ENCODE data around the gene MRPL18. TPM values are rescaled to one million over a fixed set of nuclear protein-coding genes. Genes with fewer than 3 reads are reported as not detected.

Gene MRPL18
- total RNA-seq, 2 donors from 2014 or later: 35.0 to 84.0 TPM

DNA sequence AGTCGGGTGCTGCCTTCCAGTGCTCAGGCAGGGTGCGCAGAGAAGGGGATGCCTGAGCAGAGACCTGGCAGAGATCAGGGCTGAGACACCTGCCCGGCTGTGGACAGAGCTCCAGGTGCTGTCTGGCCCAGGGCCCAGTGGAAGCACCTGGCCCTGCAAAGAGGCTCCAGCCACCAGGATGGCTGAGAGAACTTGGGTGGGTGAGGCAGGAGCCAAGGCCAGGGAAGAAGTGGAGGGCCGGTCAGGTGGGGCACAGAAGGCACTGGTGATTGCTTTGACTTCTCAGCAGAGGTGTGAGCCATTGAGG lies 41.1 kb downstream of the MRPL18 start:
- peak; percentile 28 to 73 (median 51) for DNase-seq
- no peaks in the 10 kb centered on the region for H3K27me3 ChIP-seq
- H3K4me1 ChIP-seq: peaks cover 12% of the 10 kb centered on the region
- TF ChIP-seq POLR2A (IDR thresholded peaks at IDR 0.05): no peak
- TF ChIP-seq, protein P1, sequence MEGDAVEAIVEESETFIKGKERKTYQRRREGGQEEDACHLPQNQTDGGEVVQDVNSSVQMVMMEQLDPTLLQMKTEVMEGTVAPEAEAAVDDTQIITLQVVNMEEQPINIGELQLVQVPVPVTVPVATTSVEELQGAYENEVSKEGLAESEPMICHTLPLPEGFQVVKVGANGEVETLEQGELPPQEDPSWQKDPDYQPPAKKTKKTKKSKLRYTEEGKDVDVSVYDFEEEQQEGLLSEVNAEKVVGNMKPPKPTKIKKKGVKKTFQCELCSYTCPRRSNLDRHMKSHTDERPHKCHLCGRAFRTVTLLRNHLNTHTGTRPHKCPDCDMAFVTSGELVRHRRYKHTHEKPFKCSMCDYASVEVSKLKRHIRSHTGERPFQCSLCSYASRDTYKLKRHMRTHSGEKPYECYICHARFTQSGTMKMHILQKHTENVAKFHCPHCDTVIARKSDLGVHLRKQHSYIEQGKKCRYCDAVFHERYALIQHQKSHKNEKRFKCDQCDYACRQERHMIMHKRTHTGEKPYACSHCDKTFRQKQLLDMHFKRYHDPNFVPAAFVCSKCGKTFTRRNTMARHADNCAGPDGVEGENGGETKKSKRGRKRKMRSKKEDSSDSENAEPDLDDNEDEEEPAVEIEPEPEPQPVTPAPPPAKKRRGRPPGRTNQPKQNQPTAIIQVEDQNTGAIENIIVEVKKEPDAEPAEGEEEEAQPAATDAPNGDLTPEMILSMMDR (IDR thresholded peaks at IDR 0.05): no peak
- 29 to 53% methylated on average over 3 to 4 of the region's 4 CpGs for WGBS, 2 donors
- intact Hi-C loops (cut with DNase I): no loop called here
- no peak overlapping the region for H3K4me3 ChIP-seq
- H3K36me3 ChIP-seq (replicated peaks in 1 of 2; ENCODE audit: insufficient read depth in 1 of 2, low read depth in 2 of 2): no peaks in the 10 kb centered on the region
- ATAC-seq: peak; percentile 54
- no peaks in the 10 kb centered on the region for H3K9me3 ChIP-seq
- H3K27ac ChIP-seq: no peak overlapping the region

DNA sequence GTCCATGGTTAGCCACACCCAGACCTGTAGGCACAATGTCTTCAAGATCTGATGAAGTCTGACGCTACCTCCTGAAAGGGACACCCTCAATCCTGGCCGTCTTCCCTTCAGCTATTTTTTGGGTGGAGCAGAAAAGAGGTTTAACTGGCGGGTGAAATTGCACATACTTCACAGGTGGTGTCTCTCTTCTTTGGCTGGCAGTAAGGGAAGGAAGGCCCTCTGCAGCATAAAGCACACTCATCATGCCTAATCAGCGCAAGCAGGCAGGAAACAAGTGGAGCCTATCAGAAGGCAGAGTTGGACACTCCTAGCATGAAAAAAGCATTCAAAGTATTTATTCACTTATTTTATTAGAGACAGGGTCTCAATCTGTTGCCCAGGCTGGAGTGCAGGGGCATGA lies 42.7 kb downstream of the MRPL18 start:
- TF ChIP-seq POLR2A (IDR thresholded peaks at IDR 0.05): no peak
- TF ChIP-seq, protein P1 (IDR thresholded peaks at IDR 0.05): no peak
- intact Hi-C loops (cut with DNase I): no loop called here
- 88 to 91% methylated on average over 4 of the region's 4 CpGs for WGBS, 2 donors

DNA sequence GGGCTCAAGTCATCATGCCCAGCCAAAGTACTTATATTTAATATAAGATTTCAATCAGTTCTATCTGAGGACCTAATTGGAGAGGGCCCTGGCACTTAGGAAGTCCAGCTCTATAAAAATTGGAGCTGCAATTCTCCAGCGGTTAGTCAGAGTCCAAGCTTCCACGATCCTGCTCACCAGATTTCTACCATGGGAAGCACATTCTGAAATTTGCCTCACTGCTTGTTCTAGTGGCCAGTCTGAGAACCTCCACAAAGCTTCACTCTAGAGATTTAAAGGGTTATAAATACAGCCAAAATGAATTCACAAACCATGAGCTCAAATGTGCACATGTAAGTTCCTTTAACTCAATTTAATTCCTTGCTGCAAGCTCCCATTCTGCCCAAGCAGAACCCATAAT lies 43.3 kb downstream of the MRPL18 start:
- DNase-seq (no peak), ATAC-seq (no peak)
- Histone ChIP-seq H3K9me3 (no peaks in the 10 kb centered on the region), H3K4me1 (peaks cover 12% of the 10 kb centered on the region), H3K4me3 (no peak overlapping the region), H3K27ac (no peak overlapping the region), H3K36me3 (replicated peaks in 1 of 2; ENCODE audit: insufficient read depth in 1 of 2, low read depth in 2 of 2) (no peaks in the 10 kb centered on the region), H3K27me3 (no peaks in the 10 kb centered on the region)
- intact Hi-C loops (cut with DNase I): no loop called here
- TF ChIP-seq, protein P1 (IDR thresholded peaks at IDR 0.05): no peak
- no peak for TF ChIP-seq POLR2A (IDR thresholded peaks at IDR 0.05)
- WGBS, 2 donors: 87 to 100% methylated on average over 2 of the region's 2 CpGs

More for the DNA sequence above, 42.7 kb downstream of the MRPL18 start:
- ATAC-seq (no peak), DNase-seq (no peak)
- Histone ChIP-seq H3K27ac (no peak overlapping the region), H3K36me3 (replicated peaks in 1 of 2; ENCODE audit: insufficient read depth in 1 of 2, low read depth in 2 of 2) (no peaks in the 10 kb centered on the region), H3K4me3 (no peak overlapping the region), H3K27me3 (no peaks in the 10 kb centered on the region), H3K4me1 (peaks cover 12% of the 10 kb centered on the region), H3K9me3 (no peaks in the 10 kb centered on the region)

GRCh38 chr6:159833997-159834603 lies 43.8 kb downstream of the MRPL18 start:
- ATAC-seq: no peak

More at GRCh38 chr6:159833997-159834603, 43.8 kb downstream of the MRPL18 start:
- intact Hi-C loops (cut with DNase I): no loop called here
- TF ChIP-seq, protein P1 (IDR thresholded peaks at IDR 0.05): no peak
- TF ChIP-seq POLR2A (IDR thresholded peaks at IDR 0.05): no peak
- Histone ChIP-seq H3K4me1 (peaks cover 12% of the 10 kb centered on the region), H3K4me3 (no peak overlapping the region), H3K9me3 (no peaks in the 10 kb centered on the region), H3K27me3 (no peaks in the 10 kb centered on the region), H3K27ac (no peak overlapping the region), H3K36me3 (replicated peaks in 1 of 2; ENCODE audit: insufficient read depth in 1 of 2, low read depth in 2 of 2) (no peaks in the 10 kb centered on the region)
- no peak for DNase-seq
- 87 to 89% methylated on average over 4 to 5 of the region's 5 CpGs for WGBS, 2 donors

Measured in body of pancreas (tissue), 4 donors.